Fibroblast of gingiva (primary cell): ENCODE measurements around the gene B4GALT5.
"Not testable (repeated sequence)": the region's sequence is repeated elsewhere in the genome, so short reads cannot be mapped to it uniquely, and the experiment has no call there.

Experiments
- DNase-seq: peaks from one replicate; pipeline ENCODE4 v3.0.0-alpha.2; 2011; ENCODE audit warnings: low read depth

B4GALT5 gene, protein sequence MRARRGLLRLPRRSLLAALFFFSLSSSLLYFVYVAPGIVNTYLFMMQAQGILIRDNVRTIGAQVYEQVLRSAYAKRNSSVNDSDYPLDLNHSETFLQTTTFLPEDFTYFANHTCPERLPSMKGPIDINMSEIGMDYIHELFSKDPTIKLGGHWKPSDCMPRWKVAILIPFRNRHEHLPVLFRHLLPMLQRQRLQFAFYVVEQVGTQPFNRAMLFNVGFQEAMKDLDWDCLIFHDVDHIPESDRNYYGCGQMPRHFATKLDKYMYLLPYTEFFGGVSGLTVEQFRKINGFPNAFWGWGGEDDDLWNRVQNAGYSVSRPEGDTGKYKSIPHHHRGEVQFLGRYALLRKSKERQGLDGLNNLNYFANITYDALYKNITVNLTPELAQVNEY

DNA sequence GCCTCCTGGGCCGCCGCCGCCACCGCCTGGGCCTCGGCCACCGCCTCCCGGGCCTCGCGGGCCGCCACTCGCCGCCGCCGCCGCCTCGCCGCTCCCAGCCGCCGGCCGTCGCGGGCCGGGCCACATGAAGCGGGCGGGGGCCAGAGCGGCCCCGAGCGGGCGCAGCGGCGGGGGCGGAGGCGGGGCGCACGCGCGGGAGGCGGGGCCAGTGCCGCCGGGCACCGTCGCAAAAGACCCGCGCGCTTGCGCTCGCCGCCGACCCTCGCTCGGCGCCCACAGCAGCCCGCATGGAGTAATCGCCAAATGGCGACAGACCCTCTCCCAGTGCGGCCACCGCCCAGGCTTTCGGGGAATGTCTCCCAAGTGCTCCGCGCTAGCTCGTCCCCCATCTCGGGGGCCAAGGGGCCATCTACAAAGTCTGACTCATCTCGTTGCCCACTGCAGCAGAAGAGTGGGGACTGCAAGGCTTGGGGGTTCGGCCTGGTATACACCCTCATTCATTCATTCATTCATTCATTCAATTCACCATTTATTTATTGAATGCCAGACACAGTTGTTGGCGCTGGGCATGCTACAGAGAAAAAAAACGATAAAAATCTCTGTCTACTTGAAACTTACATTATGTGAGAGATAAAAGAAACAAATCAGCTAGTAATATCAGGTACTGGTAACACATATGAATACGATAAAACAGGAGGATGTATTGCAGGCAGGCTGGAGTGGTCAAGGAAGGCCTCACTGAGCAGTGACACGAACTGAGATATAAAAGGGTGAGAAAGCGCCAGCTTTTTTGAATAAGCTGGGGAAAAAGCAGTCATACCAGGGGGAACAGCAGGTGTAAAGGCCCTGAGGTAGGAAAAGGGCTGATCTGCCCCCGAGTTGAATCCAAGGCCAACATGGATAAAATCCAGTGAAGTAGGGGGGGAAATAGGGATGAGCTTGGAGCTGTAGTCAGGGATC, at the start of gene B4GALT5:
Gene B4GALT5 (minus strand): TSS at position 126 of the 960 bp plus-strand sequence. CDS start 188 bp downstream, outside the sequence.
- peak; percentile 81 for DNase-seq

DNA sequence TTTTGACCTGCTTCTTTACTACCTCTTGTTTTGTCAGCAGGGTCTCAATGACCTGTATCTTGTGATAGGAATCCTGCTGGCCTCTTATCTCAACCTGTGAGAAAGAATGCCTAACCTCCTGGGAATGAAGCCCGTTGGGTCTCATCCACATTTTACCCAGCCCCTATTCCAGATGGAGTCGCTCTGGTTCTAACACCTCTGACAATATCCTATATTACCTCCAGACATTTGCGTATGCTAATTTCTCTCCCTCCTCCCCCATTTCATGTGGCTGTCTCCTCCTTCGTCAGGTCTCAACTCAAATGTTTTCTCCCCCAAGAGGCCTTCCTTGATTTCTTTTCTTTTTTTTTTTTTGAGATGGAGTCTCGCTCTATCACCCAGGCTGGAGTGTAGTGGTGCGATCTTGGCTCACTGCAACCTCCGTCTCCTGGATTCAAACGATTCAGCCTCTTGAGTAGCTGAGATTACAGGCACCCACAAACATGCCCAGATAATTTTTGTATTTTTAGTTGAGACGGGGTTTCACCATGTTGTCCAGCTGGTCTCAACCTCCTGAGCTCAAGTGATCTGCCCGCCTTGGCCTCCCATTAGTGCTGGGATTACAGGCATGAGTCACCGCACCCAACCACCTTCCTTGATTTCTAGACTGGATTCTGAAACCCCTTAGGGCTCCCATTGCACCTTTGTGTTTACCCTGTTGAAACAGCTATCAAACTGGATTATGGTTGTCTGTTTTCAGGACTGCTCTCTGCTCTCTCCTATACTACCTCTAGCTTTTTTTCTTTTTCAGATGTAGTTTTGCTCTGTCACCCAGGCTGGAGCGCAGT, 49.5 kb upstream of the B4GALT5 start:
- DNase-seq: no peak

DNA sequence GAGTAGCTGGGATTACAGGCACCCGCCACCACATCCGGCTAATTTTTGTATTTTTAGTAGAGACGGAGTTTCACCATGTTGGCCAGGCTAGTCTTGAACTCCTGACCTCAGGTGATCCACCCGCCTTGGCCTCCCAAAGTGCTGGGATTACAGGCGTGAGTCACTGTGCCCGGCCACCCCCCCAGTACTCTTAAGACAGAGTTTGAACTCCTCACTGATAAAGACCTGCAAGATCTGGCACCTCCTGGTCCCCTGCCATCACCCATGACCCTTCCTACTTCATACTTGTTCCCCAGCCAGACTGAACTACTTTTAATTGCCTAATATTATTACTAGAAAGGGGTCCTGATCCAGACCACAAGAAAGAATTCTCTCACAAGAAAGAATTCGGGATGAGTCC, 48.2 kb upstream of the B4GALT5 start:
- not testable (repeated sequence) for DNase-seq

DNA sequence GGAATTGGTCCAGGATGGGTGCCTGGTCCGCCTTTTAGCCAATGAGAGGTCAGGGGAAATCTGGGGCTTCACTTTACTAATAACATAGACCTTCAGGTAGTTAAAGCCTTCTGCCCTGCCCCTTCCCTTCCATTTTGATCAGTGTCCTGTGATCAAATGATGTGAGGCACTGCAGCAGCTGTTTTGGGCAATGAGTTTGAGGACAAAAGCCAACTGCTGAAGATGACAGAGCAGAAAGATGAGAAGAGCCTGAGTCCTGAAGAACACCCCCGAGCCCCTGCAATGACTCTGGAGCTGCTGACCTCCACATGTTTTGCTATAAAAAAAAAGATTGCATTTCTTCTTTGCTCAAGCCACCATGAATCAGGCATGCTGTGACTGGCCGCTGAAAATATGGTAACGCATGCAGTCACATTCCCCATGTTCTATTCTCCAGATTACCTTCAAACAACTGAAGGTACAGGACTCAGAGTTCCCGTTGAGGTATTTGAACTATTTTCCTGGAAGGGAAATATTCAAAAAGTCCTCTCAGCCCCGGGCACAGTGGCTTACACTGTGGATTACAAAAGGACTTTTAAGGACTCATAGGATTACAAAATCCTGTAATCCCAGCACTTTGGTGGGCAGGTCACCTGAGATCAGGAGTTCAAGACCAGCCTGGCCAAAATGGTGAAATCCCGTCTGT, 45.7 kb upstream of the B4GALT5 start:
- DNase-seq: no peak

DNA sequence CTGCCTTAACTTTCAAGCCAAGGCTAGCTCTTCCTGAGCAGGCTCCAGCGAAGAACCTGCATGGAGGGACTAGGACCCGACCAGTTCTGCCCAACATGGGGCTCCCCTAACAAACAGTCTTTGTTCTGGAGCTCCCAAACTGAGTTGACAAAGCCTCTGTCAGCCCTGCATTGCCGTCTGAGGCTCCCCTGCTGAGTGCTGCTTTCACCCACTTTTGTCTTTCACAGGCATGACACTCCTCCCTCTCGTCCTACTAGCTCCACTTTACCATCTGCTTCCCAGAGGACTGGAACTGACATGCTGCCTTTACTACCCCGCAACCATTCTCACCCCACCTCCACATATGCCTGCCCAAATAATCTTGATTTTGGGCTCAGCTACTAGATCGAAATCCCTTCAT, 45.1 kb upstream of the B4GALT5 start:
- no peak for DNase-seq

DNA sequence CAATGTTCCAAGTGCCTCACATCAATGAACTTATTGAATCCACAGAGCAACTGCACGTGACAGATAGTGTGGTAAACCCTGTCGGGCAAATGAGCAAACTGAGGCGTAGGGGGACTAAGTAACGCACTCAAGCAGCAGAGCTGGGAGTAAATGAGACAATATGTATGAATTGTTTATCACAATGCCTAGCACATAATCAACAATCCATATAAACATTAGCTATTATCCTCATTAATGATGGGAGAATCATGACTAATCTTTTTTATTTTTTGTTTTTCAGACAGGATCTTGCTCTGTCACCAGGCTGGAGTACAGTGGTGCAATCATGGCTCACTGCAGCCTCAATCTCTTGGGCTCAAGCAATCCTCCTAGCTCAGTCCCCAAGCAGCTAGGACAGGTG, 43.9 kb upstream of the B4GALT5 start:
- DNase-seq: no peak

DNA sequence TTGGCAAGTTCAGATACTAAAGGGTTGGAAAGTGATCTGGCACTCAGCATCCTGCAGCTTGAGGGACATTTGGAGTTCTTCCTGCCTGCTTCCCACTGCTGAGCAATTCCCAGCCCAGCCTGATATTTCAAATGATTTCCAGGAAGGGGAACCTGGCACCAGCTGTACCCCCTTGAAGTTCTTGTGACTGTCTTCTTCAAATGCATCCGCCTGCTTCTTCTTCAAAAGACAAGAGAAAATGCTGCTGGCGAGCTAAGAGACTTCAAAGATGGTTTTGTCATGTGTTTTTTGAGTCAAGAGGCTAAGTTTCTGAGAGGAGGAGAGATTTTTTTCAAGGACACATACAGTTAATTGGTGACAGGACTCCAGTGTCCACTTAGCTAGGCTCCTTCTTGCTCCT, 42.6 kb upstream of the B4GALT5 start:
- no peak for DNase-seq

DNA sequence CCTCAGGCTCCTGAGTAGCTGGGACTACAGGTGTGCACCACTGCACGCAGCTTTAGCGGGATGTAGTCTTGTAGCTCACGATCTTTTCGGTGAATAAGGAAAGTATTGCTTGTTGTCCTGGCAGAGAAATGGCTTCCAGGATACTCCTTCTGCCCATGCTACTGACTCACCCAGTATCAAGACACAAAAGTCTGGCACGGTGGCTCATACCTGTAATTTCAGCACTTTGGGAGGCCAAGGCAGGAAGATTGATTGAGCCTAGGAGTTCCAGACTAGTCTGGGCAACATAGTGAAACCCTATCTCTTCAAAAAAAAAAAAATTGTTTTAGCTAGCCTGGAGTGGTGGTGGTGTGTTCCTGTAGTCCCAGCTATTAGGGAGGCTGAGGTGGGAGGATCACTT, 40.9 kb upstream of the B4GALT5 start:
- DNase-seq: no peak

DNA sequence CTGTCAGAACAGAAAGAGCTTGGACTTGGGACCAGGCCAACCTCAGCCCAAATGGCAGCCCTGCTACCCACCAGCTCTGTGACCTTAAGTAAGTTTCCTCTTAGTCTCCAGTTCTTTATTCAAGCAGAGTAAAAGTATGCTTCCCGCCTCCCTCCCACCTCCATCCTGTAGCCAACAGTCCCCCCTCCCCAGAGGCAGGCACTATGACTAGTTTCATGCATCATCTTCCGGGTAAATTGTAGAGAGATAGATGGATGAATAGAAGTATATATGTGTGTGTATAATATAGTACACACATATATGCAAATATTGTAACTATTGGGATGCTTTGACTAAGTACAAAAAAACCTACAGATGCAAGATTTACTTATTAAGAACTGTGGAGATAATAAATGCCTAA, 39.5 kb upstream of the B4GALT5 start:
- DNase-seq: no peak

DNA sequence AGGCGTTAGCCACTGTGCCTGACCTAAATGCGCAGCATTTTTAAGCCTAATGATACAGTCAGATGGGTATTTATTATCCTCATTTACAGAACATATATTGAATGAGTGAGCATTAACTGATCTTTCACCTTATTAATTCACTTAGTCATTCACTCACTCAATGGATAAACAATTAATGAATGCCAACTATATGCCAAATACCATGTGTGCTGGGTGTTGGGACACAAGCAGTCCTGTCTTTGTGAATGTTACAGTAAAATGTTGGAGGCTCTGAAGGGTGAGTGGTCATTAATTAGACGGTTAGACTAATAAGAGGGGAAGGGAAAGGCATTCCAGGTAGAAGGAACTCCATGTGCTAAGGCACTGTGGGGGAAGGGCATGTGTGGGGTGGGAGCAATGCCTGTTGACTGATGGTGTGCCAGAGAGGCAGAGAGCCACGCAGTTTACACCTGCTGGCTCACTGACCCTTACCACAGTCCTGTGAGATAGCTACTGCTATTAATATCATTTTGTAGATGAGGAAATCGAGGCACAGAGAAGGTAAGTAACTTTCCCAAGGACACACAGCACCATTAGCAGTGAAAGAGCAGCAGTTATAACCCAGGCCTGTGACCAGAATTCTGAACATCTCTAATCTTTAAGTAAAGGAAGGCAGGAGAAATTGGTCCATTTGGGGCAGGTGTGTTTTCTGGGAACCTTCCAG, 38.7 kb upstream of the B4GALT5 start:
- no peak for DNase-seq

DNA sequence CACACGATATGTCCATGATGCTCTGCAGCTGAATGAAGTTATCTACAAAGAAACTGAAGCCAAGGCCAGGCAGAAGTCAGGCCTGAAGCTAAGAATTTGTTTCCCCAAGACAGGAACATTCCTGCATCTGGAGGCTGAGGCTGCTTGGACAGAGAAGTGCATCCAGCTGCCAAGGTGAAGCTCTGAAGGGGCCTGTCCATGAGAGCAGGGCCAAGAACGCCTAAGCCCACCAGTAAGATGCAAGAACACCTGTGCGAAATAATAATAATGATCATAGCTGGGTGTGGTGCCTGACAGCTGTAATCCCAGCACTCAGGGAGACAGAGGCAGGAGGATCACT, 37.7 kb upstream of the B4GALT5 start:
- no peak for DNase-seq

DNA sequence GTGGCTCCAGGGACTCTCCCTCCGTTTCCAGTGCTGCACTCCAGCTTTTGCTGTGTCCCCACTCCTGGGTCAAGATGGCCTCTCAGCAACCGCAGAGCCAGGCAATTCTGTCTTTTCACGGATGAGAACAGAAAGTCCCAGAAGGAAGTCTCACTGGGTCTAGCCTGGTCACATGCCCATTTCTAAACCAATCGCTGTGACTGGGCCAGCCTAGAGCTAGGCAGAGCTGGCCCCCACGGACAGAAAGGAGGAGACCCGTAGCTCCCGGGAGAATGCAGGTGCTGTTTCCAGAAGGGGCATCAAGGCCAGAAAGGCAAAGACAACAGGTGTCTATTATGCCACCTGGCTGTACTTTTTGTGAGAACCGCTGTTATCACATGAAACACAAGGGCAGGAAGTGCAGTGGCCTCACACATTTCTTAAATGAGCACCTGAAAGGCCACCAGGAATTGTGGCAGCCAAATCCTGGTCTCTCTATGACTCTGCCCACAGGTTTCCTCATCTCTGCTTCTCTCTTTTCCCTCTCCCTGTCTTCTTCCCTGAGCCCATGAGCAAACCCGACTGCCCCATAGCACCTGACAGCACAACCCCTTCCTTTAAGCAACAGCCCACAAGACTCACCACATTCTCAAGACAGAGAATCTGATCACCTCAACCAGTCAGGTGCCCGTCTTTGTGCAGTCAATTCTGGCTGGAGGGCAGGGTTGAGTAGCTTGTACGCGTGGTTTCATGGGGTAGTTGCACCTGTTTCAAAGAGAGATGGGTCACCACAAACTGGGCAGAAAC, 37.1 kb upstream of the B4GALT5 start:
- peak; percentile 56 for DNase-seq

DNA sequence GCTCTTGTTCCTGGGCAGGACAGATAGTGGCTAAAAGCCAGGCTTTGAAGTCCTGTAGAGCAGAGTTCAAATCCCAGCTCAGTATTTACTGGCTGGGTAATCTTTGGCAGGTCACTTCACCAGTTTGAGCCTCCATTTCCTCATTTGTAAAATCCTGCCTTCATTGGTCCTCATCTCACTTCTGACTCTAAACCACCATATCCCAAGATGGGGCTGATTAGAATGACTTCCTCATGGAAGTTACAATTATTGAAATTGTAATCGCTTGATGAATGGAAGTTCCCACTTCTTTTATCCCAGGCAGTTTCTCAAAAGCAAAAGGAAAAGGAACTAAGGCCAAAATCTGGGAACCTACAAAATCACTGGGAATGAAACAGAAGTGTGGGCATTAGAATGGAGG, 35.9 kb upstream of the B4GALT5 start:
- no peak for DNase-seq

DNA sequence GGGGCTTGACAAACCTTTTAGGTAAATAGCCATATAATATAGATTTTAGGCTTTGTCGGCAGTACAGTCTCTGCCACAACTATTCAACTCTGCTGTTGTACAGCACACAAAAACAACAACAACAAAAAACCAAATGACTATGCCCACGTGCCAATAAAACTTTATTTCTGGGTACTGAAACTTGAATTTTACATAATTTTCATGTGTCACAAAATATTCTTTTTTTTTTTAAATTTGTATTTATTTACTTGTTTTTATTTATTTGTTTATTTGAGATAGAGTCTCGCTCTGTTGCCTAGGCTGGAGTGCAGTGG, 34.8 kb upstream of the B4GALT5 start:
- DNase-seq: no peak

DNA sequence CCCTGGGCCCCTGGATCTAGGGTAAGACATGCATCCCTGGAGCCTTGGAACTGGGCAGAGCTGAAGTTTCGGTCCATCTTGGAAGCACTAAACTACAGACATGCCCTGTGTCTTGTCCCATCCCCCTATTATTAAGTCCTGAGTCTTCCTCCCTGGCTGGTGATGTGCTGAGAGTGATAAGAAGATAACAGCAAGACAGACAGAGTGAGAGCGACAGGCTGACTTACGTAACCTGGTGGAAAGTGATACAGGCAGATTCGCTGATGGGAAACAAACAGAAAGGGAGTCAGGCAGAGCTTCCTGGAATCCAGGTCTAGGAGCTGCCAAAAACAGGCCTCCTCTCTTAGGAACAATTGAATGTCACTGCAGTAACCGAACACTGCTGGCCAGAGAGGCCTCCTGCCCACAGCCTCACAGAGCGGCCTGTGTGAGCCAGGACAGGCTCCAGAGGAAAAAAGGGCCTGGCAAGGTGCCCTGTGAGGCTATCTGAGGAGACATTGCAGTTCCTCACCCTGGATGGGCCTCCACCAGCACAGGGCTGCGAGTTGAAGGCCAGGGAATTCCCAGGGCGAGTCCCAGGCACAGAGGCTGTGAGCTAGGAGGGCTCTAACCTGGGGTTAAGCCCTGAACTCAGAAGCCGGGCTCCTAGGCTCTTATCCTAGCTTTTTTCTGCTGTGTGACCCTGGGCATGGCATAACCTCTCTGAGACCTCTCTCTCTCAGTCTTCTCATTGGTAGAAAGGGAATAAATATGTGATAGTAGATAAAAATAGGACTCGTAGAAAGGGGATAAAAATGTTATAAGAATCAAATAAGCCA, 34.2 kb upstream of the B4GALT5 start:
- DNase-seq: peak; percentile 97

DNA sequence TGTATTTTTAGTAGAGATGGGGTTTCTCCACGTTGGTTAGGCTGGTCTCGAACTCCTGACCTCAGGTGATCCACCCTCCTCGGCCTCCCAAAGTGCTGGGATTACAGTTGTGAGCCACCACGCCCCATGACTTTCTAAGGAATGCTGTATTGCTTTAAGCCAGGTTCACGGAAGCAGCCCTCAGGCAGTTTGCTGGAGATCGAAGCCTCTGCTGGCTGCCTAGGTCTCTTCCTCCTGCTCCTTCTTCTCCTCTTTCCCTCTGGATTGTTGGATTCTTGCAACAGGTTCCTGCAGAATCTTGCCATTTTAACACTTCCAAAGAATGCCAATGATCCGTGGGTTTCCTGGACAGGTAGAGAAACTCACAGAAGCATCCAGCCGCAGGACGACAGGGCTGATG, 29.3 kb upstream of the B4GALT5 start:
- no peak for DNase-seq

DNA sequence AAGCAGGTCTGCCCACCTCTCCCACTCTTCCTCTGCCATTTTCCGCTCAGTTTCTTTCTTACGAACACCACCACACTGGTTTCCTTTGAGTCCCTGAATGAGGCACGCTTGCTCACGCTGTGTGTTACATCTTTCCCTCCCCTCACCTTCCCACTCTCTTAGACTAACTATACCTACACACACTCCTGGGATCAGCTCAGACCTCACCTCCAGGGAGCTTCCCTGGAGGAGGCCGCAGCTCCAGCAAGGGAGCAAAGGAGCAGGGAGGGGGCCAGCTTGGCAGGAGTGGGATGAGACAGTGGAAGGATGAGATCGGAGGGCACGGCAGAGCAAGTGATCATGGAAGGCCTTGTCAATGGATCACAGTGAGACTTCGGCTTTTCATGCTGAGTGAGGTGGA, 28.3 kb upstream of the B4GALT5 start:
- DNase-seq: no peak

DNA sequence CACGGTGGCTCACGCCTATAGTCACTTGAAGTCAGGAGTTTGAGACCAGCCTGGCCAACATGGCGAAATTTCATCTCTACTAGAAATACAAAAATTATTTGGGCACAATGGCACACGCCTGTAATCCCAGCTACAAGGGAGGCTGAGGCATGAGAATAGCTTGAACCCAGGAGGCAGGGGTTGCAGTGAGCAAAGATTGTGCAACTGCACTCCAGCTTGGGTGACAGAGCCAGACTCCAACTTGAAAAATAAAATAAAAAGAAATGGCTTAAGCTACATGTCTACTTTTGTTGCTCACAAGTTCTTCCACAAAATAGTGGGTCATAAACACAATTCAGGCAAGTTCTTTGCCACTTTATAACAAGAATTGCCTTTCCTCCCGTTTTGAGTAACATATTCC, 27.1 kb upstream of the B4GALT5 start:
- DNase-seq: no peak

DNA sequence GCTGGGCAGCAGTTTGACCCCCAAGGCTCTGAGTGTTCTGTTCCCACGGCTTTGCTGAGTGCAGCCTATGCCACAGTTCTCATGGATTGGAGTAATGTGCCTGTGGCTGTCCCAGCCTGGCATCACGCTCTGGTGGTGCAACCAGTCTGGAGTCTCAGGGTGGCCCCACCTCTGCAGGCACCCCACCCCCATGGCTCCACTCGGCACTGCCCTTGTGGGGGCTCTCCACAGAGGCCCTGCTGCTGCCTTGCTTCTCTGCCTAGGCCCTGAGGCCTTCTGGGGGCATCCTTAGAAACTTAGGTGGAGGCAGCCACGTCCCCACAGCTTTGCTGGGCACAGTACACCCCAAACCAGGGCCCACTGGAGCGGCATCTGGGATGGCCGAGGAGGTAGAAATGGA, 25.4 kb upstream of the B4GALT5 start:
- DNase-seq: no peak

DNA sequence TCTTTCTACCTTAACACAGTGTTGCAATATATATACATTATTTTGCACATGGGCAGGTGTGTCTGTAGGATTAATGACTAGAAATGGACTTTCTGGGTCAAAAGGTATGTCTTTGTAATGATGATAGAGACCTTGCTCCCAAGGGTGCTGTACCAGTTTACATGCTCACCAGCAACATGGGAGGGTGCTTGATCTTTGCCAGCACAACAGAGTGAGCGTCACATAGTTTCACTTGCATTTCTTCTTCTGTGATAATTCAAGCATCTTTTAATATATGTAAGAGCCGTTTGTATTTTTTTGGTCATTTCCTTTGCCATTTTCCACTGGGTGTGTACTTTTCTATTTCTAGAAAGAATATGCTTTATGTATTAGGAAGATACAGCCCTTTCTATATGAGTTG, 23.6 kb upstream of the B4GALT5 start:
- DNase-seq: no peak
